GM18511 (cell line): ENCODE measurements around the gene TBC1D14.
"Not testable (repeated sequence)": the region's sequence is repeated elsewhere in the genome, so short reads cannot be mapped to it uniquely, and the experiment has no call there.

Experiments
- ATAC-seq: cut with Tn5 transposase; IDR thresholded peaks from one replicate; pipeline ENCODE4 v1.9.1; 2021; ENCODE audit warnings: mild to moderate bottlenecking, moderate library complexity; ENCODE audit not compliant: unreplicated experiment

TBC1D14 gene

GRCh38 chr4:6969826-6970800 lies 60.5 kb downstream of the TBC1D14 start:
- peak; percentile 93 for ATAC-seq

DNA sequence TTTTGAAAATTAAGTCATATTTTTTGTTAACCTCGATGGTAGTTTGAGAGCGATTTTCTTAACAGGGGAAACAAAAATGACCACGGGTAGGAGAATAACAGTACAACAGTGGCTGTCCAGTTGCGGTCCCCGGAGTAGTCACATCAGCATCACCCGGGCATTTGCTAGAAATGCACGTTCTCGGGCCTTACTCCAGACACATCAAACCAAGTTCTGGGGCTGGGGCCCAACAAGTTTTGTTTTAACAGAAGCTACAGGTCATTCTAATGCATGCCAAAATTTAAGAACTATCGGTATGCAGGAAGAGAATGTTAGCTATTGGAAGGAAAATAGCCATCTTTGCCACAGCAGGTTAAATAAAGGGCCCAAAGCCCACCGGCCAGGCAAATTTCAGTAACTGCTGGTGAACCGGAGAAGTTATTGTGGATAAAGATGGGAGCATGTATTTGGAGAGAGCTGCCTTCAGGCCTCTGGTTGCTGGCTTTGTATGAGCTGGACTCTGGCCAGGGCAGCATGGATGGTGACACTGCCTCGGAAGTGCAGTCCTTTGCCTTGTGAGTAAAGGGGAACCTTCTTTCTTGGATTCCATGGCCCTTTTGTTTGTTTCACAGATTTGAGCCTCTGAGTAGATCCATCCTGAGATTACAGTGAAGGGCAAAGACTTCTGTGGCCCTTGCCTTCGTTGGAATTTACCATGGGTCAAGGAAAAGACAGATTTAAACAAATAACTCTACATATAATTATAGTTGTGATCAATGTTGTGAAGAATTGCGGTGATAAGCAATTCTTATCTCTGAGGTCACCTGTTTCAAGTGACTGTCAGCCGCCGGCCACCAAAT lies 62.1 kb downstream of the TBC1D14 start:
- ATAC-seq = no peak

DNA sequence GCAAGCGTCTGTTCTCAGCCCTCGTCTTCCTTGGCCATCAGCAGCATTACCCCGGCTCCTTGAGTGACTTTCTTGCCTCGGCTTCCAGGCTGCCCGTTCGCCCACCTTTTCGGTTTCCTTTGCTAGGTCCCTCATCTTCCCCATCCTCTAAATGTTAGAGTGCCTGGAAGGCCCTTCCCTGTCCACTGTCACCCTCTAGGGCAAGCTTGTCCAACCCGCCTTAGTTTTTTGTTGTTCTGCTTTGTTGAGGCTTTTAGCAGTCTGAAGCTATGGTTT lies 62.7 kb downstream of the TBC1D14 start:
- no peak for ATAC-seq

GRCh38 chr4:6972911-6973310 lies 63.3 kb downstream of the TBC1D14 start:
- ATAC-seq = no peak

DNA sequence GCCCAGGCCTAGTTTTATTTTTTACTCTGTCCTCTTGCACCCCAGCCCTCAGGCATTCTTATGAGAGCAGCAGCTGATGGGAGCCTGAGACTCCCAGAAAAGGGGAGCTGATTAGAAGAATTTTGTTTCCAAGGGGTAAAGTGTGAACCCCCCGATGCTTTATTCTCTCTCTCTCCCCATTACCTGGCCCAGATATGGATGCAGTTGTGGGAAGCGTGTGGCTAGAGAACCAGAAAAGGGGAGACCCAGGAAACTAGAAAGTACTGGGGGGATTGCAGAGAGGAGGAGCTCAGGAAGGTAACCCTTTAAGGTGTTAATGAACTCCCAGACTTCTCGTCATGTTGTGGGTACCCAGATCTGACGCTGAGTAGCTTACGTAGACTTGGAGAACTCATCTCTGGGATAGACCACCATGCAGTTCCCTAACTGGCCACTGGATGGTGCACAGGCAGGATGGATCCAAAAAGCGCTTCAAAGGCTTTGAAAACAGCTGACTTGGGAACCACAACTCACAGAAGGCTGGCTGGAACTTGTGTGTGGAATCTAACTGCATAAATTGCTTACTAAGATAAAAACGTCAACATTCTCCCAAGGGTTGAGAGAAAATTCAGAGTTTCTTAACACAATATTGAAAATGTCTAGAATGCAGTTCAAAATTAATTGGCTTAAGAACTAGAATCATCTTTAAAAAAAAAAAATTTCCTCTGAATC lies 64.7 kb downstream of the TBC1D14 start:
- ATAC-seq = peak; percentile 57

DNA sequence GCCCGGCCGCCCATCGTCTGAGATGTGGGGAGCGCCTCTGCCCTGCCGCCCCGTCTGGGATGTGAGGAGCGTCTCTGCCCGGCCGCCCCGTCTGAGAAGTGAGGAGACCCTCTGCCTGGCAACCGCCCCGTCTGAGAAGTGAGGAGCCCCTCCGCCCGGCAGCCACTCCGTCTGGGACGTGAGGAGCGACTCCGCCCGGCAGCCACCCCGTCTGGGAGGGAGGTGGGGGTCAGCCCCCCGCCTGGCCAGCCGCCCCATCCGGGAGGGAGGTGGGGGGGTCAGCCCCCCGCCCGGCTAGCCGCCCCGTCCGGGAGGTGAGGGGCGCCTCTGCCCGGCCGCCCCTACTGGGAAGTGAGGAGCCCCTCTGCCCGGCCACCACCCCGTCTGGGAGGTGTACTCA lies 68.2 kb downstream of the TBC1D14 start:
- ATAC-seq = not testable (repeated sequence)

DNA sequence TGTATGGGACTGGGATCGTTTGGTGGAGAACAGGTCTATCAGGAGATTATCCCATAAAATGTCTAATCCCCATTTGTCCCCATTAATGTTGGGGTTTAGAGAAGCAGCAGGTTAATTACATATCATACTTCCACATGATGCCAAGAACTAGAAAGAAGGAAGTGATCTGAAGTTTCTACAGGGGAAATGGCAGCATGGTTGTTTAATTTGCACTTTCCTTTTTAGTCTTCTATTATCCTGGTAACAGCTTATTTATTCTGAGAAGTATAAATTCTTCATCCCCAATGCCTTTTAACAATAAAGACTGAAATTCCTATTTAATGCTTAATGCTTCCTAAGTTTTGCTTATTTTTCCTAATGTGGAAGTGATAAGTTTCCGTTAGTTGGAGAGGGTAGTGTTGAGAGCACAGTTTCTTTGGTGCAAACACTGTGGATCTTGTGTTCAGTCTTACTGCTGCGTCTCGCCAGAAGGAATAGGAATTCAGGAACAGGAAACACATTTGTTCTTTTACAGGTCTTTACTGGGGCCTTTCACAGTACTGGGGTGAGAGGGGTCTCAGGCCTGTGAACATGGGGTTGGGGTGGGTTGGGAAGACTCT lies 74.0 kb downstream of the TBC1D14 start:
- ATAC-seq = no peak

GRCh38 chr4:6984612-6985425 lies 75.2 kb downstream of the TBC1D14 start:
- ATAC-seq = no peak

- ATAC-seq = peak; percentile 32
Measured at GRCh38 chr4:6986072-6986780, 76.6 kb downstream of the TBC1D14 start.

- peak; percentile 82 for ATAC-seq
Measured at GRCh38 chr4:6986781-6987587, 77.4 kb downstream of the TBC1D14 start.

DNA sequence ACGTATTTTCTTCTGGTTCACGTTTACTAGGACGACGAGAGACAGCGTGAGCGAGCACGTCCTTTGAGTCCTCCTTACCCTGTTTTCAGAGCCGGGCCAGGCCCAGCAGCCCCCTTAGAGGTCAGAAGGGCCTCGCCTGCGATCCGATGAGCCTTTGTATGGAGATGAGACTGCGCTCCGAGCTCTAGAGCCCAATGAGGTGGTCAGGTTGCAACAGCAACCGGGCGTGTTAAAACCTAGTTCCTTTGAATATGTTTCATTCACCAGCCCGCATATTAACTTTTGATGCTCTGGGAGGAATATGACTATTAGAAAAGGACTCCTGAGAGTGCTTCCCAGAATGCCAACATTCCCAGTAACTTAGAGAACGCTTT lies 77.9 kb downstream of the TBC1D14 start:
- ATAC-seq = no peak

DNA sequence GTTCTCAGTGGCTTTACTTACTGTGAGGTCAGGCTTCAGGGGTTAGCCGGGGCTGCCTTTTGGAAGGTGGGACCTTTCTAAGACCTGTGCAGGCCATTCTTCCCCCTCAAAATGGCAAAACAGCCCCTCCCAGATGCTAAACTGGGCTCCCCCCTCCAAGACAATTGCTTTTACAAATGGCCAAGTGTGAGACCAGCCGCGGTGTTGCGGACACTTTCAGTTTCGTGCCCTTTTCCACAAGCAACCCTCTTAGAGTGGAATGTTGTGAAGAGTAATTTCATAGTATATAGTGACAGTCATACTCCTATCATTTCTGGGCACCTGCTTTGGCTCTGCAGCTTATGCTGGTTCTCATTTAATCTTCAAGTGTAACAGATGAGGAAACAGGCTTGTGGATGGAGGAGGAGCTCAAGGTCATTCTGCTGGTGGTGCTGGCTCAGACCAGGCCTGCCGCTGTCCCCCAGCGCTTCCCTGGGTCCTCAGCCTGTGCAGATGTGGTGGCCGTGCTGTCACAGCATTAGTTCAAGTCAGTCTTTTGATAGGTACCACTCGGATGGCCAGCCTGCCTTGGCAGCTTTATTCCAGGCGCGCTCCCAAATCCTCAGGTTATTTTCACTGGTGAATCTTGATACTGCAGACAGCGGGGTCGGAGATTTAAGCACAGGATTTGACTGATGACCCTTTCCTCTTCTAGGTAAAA lies 78.5 kb downstream of the TBC1D14 start:
- ATAC-seq = no peak

DNA sequence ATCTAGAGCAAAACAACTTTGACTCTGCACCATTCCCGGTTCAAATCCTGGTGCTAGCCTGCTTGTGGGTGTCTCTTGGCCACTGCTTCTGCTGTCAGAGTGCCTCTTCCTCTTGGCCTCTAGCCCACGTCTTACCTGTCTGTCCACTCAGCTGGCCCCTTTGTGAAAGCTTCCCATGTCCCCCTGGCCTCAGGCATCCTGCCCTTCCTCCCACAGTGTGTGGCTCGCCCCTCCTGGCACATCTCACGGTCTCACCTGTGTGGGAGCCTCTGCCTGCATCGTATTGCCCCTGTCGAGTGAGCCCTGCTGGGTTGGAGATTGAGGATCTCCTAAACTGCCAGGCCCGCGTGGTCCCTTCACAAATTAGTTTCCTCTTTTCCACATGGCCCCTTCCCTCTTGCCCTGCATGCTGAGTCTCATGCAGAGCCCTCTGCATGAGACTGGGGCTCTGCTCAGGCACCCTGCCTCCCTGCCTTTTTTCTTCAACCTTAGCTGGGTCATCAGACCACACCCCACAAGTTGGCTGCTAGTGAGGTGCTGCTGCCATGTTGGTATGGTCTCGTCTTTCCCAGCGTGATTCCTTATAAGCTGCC lies 79.8 kb downstream of the TBC1D14 start:
- no peak for ATAC-seq

- ATAC-seq = no peak
Measured at GRCh38 chr4:6990661-6991060, 81.0 kb downstream of the TBC1D14 start.

GRCh38 chr4:6991249-6991648 lies 81.6 kb downstream of the TBC1D14 start:
- ATAC-seq = no peak

DNA sequence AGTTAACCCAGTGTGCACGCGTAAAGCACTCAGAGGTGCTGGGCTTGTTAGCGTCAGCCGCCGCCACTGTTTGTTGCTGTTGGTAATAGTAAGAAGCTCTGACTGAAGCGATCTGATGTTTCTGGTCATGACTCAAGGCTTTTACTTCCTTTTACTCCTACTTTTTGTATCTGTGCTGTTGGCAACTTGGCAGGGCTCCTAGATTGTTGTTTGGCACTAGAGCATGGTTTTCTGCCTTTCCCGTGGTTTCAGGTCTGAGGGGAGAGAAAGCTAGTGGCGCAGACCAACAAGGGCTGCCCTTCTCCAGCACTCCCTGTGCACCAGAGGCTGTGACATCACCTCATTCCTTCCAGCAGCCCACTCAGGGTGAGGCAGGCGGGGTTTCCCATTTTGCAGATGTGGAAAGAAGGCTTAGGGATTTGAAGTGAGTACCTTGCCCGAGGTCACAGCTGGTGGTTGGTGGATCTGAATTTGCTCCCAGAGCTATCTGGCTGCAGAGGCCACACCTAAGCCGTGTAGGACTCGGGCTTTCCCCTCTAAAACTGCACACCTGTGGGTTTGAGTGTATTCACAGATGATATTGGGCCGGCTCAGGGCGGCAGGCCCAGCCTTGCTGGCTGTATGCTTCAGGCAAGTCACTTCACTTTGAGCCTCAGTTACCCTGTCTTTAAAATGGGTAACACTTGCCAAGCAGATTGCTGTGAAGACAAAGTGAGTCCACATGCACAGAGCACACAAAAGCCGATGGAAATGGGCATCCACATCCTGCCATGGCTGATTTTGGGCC lies 82.3 kb downstream of the TBC1D14 start:
- ATAC-seq = no peak
